K562 (cell line): ENCODE data around the gene ANKH. TPM values are rescaled to one million over a fixed set of nuclear protein-coding genes. Genes with fewer than 3 reads are reported as not detected.

ENCODE experiments used
- ATAC-seq: fragments of 200-7000 bp; cut with Tn5 transposase; 3 replicates; pipeline ENCODE4 v1.9.1; 2020; ENCODE audit warnings: moderate library complexity
- BruUV-seq: library from RNA; stranded (reverse); fragments of 400-500 nt; replicated peaks from 2 replicates; lab custom pipeline; 2021; lab: Mats Ljungman, UMichigan
- CTCF ChIA-PET: fragments of 300-600 bp; formaldehyde crosslinking; extraction: SDS; loops from one replicate; lab custom pipeline; 2021; ENCODE audit warnings: low intra/inter-chr PET ratio; lab: Yijun Ruan, JAX
- POLR2A ChIA-PET: fragments of 300-600, 350-650 bp; sonication (Branson Sonifier 250); formaldehyde crosslinking; extraction: SDS; loops from one replicate; lab custom pipeline; 2021; ENCODE audit warnings: antibody characterized with exemption, inconsistent platforms; lab: Yijun Ruan, JAX
- DNase-seq, 4 experiments: peaks; one replicate each; pipeline versions ENCODE4 v3.0.0 to v3.0.0-alpha.2; 2011 to 2018; ENCODE audit warnings: low spot score in 3 of 4, mixed read lengths in 3 of 4; ENCODE audit errors: extremely low read depth in 1 of 4
- FAIRE-seq: peaks from 2 replicates; lab custom pipeline; 2011; peaks lifted over from hg19 to GRCh38; lab: Jason Lieb, UNC
- H2AFZ ChIP-seq: 2 replicates; pipeline ENCODE4 v1.6.0; 2011; ENCODE audit warnings: low read depth, low read length, control low read depth, inconsistent platforms
- H3K27ac ChIP-seq: fragments of 200-600 bp; 3 replicates; pipeline ENCODE4 v1.8.0; 2011; ENCODE audit warnings: low read depth, mild to moderate bottlenecking, control low read depth, inconsistent platforms, low read length, moderate library complexity, mixed read lengths; ENCODE audit errors: extremely low read depth
- H3K27me3 ChIP-seq, 2 experiments: fragments of 300-600 bp in 1 of 2; 2 replicates in 1 of 2; 3 replicates in 1 of 2; pipeline versions ENCODE4 v1.6.0 to v1.8.0; 2011; ENCODE audit warnings: inconsistent platforms in 2 of 2, low read length in 2 of 2, mild to moderate bottlenecking in 1 of 2, mixed read lengths in 1 of 2, moderate library complexity in 1 of 2; ENCODE audit not compliant: control insufficient read depth in 2 of 2, insufficient read depth in 2 of 2
- H3K36me3 ChIP-seq: fragments of 300-600 bp; 3 replicates; pipeline ENCODE4 v1.8.0; 2011; ENCODE audit warnings: mild to moderate bottlenecking, low read length, inconsistent platforms; ENCODE audit not compliant: control insufficient read depth, insufficient read depth
- H3K4me1 ChIP-seq, 2 experiments: fragments of 200-600 bp in 1 of 2; replicated peaks in 1 of 2; 2 replicates in 1 of 2; 3 replicates in 1 of 2; pipeline versions ENCODE4 v1.5.1 to v1.8.0; 2011; ENCODE audit warnings: inconsistent platforms in 2 of 2, low read length in 2 of 2, mild to moderate bottlenecking in 1 of 2, mixed read lengths in 1 of 2, moderate library complexity in 1 of 2; ENCODE audit not compliant: control insufficient read depth in 2 of 2, insufficient read depth in 2 of 2
- H3K4me2 ChIP-seq: 2 replicates; pipeline ENCODE4 v1.6.1; 2011; ENCODE audit warnings: low read length, control low read depth, inconsistent platforms, mixed read lengths; ENCODE audit not compliant: insufficient read depth
- H3K4me3 ChIP-seq: fragments of 200-600 bp; sonication (generic), shearing (Covaris generic); 2 replicates; pipeline ENCODE4 v1.5.1; 2016; ENCODE audit warnings: control low read depth, inconsistent platforms
- H3K79me2 ChIP-seq: fragments of 200-600 bp; 3 replicates; pipeline ENCODE4 v1.8.0; 2011; ENCODE audit warnings: low read length, inconsistent platforms; ENCODE audit not compliant: control insufficient read depth, insufficient read depth
- H3K9ac ChIP-seq, 2 experiments: 2 replicates each; pipeline versions ENCODE4 v1.6.0 to v1.6.1; 2011; ENCODE audit warnings: low read depth in 2 of 2, low read length in 2 of 2, control low read depth in 1 of 2, inconsistent platforms in 1 of 2, mild to moderate bottlenecking in 1 of 2, mixed read lengths in 1 of 2; ENCODE audit not compliant: insufficient read depth in 1 of 2
- H3K9me1 ChIP-seq: one replicate; pipeline ENCODE4 v1.6.0; 2011; ENCODE audit warnings: inconsistent platforms, mild to moderate bottlenecking, low read length, moderate library complexity; ENCODE audit not compliant: control insufficient read depth, insufficient read depth
- H3K9me3 ChIP-seq: replicated peaks from 2 replicates; pipeline ENCODE4 v1.5.1; 2011; ENCODE audit warnings: low read depth, low read length, inconsistent platforms; ENCODE audit not compliant: control insufficient read depth, insufficient read depth
- H4K20me1 ChIP-seq: replicated peaks from 2 replicates; pipeline ENCODE4 v1.6.1; 2011; ENCODE audit warnings: low read length, inconsistent platforms, mixed read lengths; ENCODE audit not compliant: control insufficient read depth, insufficient read depth
- ADNP ChIP-seq: fragments of 200-800 bp; sonication (Bioruptor generic); IDR thresholded peaks from 2 replicates; pipeline ENCODE4 v1.6.1; 2016; ENCODE audit warnings: missing genetic modification characterization, missing compliant biosample characterization
- FOXK2 ChIP-seq, 2 experiments: fragments of 450-650 bp; IDR thresholded peaks in 1 of 2; conservative IDR thresholded peaks in 1 of 2; 2 replicates each; pipeline ENCODE4 v1.6.1; 2016; ENCODE audit warnings: low read depth in 2 of 2, mild to moderate bottlenecking in 1 of 2
- POLR2A ChIP-seq: fragments of 450-650 bp; conservative IDR thresholded peaks from 2 replicates; pipeline ENCODE4 v1.6.1; 2016
- POLR3G ChIP-seq: IDR thresholded peaks from 2 replicates; pipeline ENCODE4 v1.6.1; 2011; ENCODE audit not compliant: insufficient read length, insufficient replicate concordance; ENCODE audit errors: extremely low read depth
- WGBS: fragments of 100-300 bp; shearing (Covaris generic); methylation state at CpG from one replicate; pipeline ENCODE4 v1.1.6; 2016; ENCODE audit warnings: low coverage, mixed read lengths; ENCODE audit not compliant: insufficient coverage; ENCODE audit errors: missing lambda C conversion rate; 5-methylcytosine and 5-hydroxymethylcytosine counted together
- in situ Hi-C: fragments of 300-500 bp; cut with MboI; formaldehyde crosslinking; loops from 4 replicates; pipeline ENCODE4 v1.15.0; 2018; ENCODE audit warnings: inconsistent platforms, mixed read lengths
- intact Hi-C: fragments of 100-400 bp; cut with micrococcal nuclease; formaldehyde crosslinking; loops from 2 replicates; pipeline ENCODE4 v1.14.2; 2022
- polyA plus RNA-seq, 8 experiments: library from polyadenylated mRNA; depleted of rRNA in 4 of 8; stranded (reverse) in 5 of 8; unstranded in 3 of 8; fragments of >200 nt; fragmentation: Nextera tagmentation in 2 of 8; fragmentation: Illumina TruSeq in 1 of 8; extraction: Ambion mirVana in 2 of 8; extraction: Trizol in 1 of 8; gene quantifications; 2 replicates each; pipeline versions ENCODE4 v1.2.1 to v1.2.3, GENCODE V29; 2011 to 2014; ENCODE audit warnings: inconsistent platforms in 1 of 8, missing spikeins in 1 of 8
- total RNA-seq, 7 experiments: library from RNA; depleted of rRNA in 6 of 7; stranded (reverse); fragments of >200 nt in 6 of 7; fragmentation: Illumina TruSeq in 2 of 7; extraction: Trizol in 2 of 7; gene quantifications; 2 replicates each; pipeline versions ENCODE4 v1.2.1 to v1.2.3, GENCODE V29; 2011 to 2021; ENCODE audit warnings: low replicate concordance in 1 of 7
- TF ChIP-seq, protein P1 (sequence below): sonication (generic); formaldehyde crosslinking; IDR thresholded peaks from 2 replicates; pipeline ENCODE4 v1.9.0; 2022; ENCODE audit warnings: mild to moderate bottlenecking, missing genetic modification reagents
- TF ChIP-seq, protein P2 (sequence below), 2 experiments: fragments of 450-650 bp; formaldehyde crosslinking in 1 of 2; IDR thresholded peaks; 2 replicates each; pipeline versions ENCODE4 v1.4.0 to v1.6.1; 2014 to 2020; ENCODE audit warnings: mild to moderate bottlenecking in 2 of 2, borderline replicate concordance in 1 of 2, low read depth in 1 of 2
- TF ChIP-seq, protein P3 (sequence below), 2 experiments: fragments of 450-650 bp; conservative IDR thresholded peaks; 2 replicates each; pipeline ENCODE4 v1.6.1; 2017; ENCODE audit warnings: mild to moderate bottlenecking in 2 of 2, moderate library complexity in 2 of 2

The ANKH gene
- total and polyA plus RNA-seq, 9 of the 15 experiments (the other 6 are each of a cell fraction or from before 2014, with no cell fraction given) = 0.79 to 12.2 (median 4.5) TPM

DNA sequence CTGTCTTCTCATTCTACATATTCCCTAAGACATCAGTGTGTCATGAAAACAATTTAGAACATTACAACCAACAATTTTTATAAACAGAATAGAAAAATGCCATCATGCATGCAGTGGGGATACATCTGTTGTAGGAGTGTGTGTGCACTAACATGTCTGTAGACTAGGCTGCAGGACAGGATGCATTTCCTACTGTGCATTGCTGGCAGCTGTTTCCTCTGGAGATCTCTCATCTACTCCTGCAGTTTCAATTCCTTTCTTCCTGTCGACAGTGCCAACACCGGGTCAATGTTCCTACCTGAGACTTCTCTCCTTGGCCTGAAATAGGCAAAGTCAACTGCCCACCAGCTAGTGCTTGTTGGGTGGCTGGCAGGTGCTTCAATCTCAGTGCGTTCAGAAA lies 69.8 kb downstream of the ANKH start:
- DNase-seq = no peak

More for the DNA sequence above, 69.8 kb downstream of the ANKH start:
- no peaks in the 10 kb centered on the region for H3K79me2 ChIP-seq
- intact Hi-C loops = no loop called here
- no peak overlapping the region for H3K4me2 ChIP-seq
- H3K27ac ChIP-seq = no peak overlapping the region
- in situ Hi-C loops = no loop called here
- FAIRE-seq (no peak), ATAC-seq (no peak)
- H3K4me3 ChIP-seq = no peak overlapping the region
- H3K27me3 ChIP-seq = peaks cover 0 to 4% of the 10 kb centered on the region in 2 experiments; a peak in 1 of 5 replicates
- H3K9me3 ChIP-seq = no peaks in the 10 kb centered on the region
- no TSS peak for BruUV-seq
- WGBS = 11% methylated on average over 3 of the region's 3 CpGs
- H3K9ac ChIP-seq = no peak overlapping the region
- H3K36me3 ChIP-seq = no peaks in the 10 kb centered on the region
- no peaks in the 10 kb centered on the region for H3K4me1 ChIP-seq
- CTCF ChIA-PET = no interaction called here
- POLR2A ChIA-PET = no interaction called here
- H4K20me1 ChIP-seq = no peaks in the 10 kb centered on the region
- no peaks in the 10 kb centered on the region for H3K9me1 ChIP-seq
- TF ChIP-seq, protein P1, sequence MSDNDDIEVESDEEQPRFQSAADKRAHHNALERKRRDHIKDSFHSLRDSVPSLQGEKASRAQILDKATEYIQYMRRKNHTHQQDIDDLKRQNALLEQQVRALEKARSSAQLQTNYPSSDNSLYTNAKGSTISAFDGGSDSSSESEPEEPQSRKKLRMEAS = no peak
- TF ChIP-seq, protein P2, sequence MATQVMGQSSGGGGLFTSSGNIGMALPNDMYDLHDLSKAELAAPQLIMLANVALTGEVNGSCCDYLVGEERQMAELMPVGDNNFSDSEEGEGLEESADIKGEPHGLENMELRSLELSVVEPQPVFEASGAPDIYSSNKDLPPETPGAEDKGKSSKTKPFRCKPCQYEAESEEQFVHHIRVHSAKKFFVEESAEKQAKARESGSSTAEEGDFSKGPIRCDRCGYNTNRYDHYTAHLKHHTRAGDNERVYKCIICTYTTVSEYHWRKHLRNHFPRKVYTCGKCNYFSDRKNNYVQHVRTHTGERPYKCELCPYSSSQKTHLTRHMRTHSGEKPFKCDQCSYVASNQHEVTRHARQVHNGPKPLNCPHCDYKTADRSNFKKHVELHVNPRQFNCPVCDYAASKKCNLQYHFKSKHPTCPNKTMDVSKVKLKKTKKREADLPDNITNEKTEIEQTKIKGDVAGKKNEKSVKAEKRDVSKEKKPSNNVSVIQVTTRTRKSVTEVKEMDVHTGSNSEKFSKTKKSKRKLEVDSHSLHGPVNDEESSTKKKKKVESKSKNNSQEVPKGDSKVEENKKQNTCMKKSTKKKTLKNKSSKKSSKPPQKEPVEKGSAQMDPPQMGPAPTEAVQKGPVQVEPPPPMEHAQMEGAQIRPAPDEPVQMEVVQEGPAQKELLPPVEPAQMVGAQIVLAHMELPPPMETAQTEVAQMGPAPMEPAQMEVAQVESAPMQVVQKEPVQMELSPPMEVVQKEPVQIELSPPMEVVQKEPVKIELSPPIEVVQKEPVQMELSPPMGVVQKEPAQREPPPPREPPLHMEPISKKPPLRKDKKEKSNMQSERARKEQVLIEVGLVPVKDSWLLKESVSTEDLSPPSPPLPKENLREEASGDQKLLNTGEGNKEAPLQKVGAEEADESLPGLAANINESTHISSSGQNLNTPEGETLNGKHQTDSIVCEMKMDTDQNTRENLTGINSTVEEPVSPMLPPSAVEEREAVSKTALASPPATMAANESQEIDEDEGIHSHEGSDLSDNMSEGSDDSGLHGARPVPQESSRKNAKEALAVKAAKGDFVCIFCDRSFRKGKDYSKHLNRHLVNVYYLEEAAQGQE (IDR thresholded peaks at IDR 0.05; ENCODE audit: borderline replicate concordance) = no peak
- TF ChIP-seq, protein P2 (CRISPR knock-in tag; IDR thresholded peaks at IDR 0.05; ENCODE audit: low read depth) = no peak
- TF ChIP-seq POLR2A = no peak
- TF ChIP-seq FOXK2 (conservative IDR thresholded peaks at IDR 0.05 in 1 of 2, IDR thresholded peaks at IDR 0.05 in 1 of 2; ENCODE audit: low read depth in 2 of 2) = no peak
- TF ChIP-seq, protein P3, sequence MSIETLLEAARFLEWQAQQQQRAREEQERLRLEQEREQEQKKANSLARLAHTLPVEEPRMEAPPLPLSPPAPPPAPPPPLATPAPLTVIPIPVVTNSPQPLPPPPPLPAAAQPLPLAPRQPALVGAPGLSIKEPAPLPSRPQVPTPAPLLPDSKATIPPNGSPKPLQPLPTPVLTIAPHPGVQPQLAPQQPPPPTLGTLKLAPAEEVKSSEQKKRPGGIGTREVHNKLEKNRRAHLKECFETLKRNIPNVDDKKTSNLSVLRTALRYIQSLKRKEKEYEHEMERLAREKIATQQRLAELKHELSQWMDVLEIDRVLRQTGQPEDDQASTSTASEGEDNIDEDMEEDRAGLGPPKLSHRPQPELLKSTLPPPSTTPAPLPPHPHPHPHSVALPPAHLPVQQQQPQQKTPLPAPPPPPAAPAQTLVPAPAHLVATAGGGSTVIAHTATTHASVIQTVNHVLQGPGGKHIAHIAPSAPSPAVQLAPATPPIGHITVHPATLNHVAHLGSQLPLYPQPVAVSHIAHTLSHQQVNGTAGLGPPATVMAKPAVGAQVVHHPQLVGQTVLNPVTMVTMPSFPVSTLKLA (conservative IDR thresholded peaks at IDR 0.05) = no peak
- no peak for TF ChIP-seq ADNP (tag)
- TF ChIP-seq POLR3G = no peak
- H2AFZ ChIP-seq = no peak overlapping the region
